IMR-90 (cell line): ENCODE results near the gene SPPL2B. TPM values are rescaled to one million over a fixed set of nuclear protein-coding genes. Genes with fewer than 3 reads are reported as not detected.

ENCODE experiments used
- ATAC-seq: fragments of 200-7000 bp; cut with Tn5 transposase; 2 replicates; pipeline ENCODE4 v1.9.1; 2020; ENCODE audit warnings: low read depth, mild to moderate bottlenecking, moderate library complexity
- BruUV-seq: library from RNA; stranded (reverse); fragments of 400-500 nt; replicated peaks from 2 replicates; lab custom pipeline; 2021; lab: Mats Ljungman, UMichigan
- CTCF ChIA-PET: fragments of 300-600 bp; formaldehyde crosslinking; extraction: SDS; loops from one replicate; lab custom pipeline; 2021; ENCODE audit warnings: antibody characterized with exemption; lab: Yijun Ruan, JAX
- POLR2A ChIA-PET: fragments of 300-600 bp; sonication (Branson Sonifier 250); formaldehyde crosslinking; loops from one replicate; lab custom pipeline; 2022; ENCODE audit warnings: antibody characterized with exemption; ENCODE audit not compliant: unreplicated experiment; lab: Charles Lee
- DNase-seq: peaks from one replicate; pipeline ENCODE4 v3.0.0; 2013
- H2AFZ ChIP-seq: replicated peaks from 2 replicates; pipeline ENCODE3; 2013; ENCODE audit warnings: low read length, mild to moderate bottlenecking; ENCODE audit not compliant: poor library complexity
- H2AK5ac ChIP-seq: 2 replicates; pipeline ENCODE4 v1.6.1; 2013; ENCODE audit warnings: low read depth, low read length, inconsistent platforms
- H2AK9ac ChIP-seq: replicated peaks from 2 replicates; pipeline ENCODE3; 2013; ENCODE audit warnings: mild to moderate bottlenecking, low read depth, low read length, moderate library complexity; ENCODE audit not compliant: poor library complexity
- H2BK120ac ChIP-seq: 2 replicates; pipeline ENCODE4 v1.6.1; 2013; ENCODE audit warnings: low read depth, low read length, inconsistent platforms
- H2BK15ac ChIP-seq: 3 replicates; pipeline ENCODE4 v1.6.1; 2013; ENCODE audit warnings: low read depth, low read length, inconsistent platforms
- H2BK20ac ChIP-seq: 2 replicates; pipeline ENCODE4 v1.6.1; 2013; ENCODE audit warnings: low read depth, mild to moderate bottlenecking, inconsistent platforms, low read length, moderate library complexity
- H2BK5ac ChIP-seq: 2 replicates; pipeline ENCODE4 v1.6.1; 2013; ENCODE audit warnings: mild to moderate bottlenecking, low read depth, low read length, inconsistent platforms; ENCODE audit not compliant: poor library complexity, severe bottlenecking
- H3K14ac ChIP-seq: replicated peaks from 2 replicates; pipeline ENCODE4 v1.6.1; 2013; ENCODE audit warnings: low read depth, low read length, inconsistent platforms
- H3K18ac ChIP-seq: 2 replicates; pipeline ENCODE4 v1.6.1; 2013; ENCODE audit warnings: low read depth, low read length, control low read depth
- H3K23ac ChIP-seq: 2 replicates; pipeline ENCODE4 v1.6.1; 2013; ENCODE audit warnings: low read depth, low read length, inconsistent platforms
- H3K27ac ChIP-seq: 2 replicates; pipeline ENCODE4 v1.5.1; 2013; ENCODE audit warnings: mild to moderate bottlenecking, control low read depth, low read length; ENCODE audit not compliant: insufficient read depth
- H3K27me3 ChIP-seq: 2 replicates; pipeline ENCODE4 v1.6.1; 2013; ENCODE audit warnings: low read length; ENCODE audit not compliant: control insufficient read depth, insufficient read depth
- H3K36me3 ChIP-seq: 2 replicates; pipeline ENCODE4 v1.6.1; 2013; ENCODE audit warnings: low read length, mixed read lengths; ENCODE audit not compliant: control insufficient read depth, insufficient read depth
- H3K4ac ChIP-seq: 2 replicates; pipeline ENCODE4 v1.6.1; 2013; ENCODE audit warnings: low read depth, low read length, inconsistent platforms
- H3K4me1 ChIP-seq: 2 replicates; pipeline ENCODE4 v1.6.1; 2013; ENCODE audit warnings: low read length, mixed read lengths; ENCODE audit not compliant: control insufficient read depth, insufficient read depth
- H3K4me2 ChIP-seq: 2 replicates; pipeline ENCODE4 v1.6.1; 2013; ENCODE audit warnings: low read depth, mild to moderate bottlenecking, control low read depth, low read length, moderate library complexity
- H3K4me3 ChIP-seq: 2 replicates; pipeline ENCODE4 v1.5.1; 2013; ENCODE audit warnings: low read depth, mild to moderate bottlenecking, control low read depth, low read length, moderate library complexity; ENCODE audit not compliant: insufficient read depth
- H3K56ac ChIP-seq: 2 replicates; pipeline ENCODE4 v1.6.1; 2013; ENCODE audit warnings: low read length, inconsistent platforms; ENCODE audit not compliant: insufficient read depth; ENCODE audit errors: extremely low read depth
- H3K79me1 ChIP-seq, 2 experiments: 2 replicates each; pipeline ENCODE4 v1.6.1; 2013; ENCODE audit warnings: low read length in 2 of 2, inconsistent platforms in 1 of 2, low read depth in 1 of 2
- H3K9ac ChIP-seq: 2 replicates; pipeline ENCODE4 v1.6.1; 2013; ENCODE audit warnings: low read depth, low read length, control low read depth
- H3K9me1 ChIP-seq: 2 replicates; pipeline ENCODE4 v1.6.1; 2013; ENCODE audit warnings: low read length, inconsistent platforms; ENCODE audit not compliant: insufficient read depth
- H3K9me3 ChIP-seq: 2 replicates; pipeline ENCODE4 v1.6.1; 2013; ENCODE audit warnings: low read length; ENCODE audit not compliant: control insufficient read depth, insufficient read depth
- H4K20me1 ChIP-seq: 2 replicates; pipeline ENCODE4 v1.6.1; 2013; ENCODE audit warnings: low read length, inconsistent platforms; ENCODE audit not compliant: insufficient read depth
- H4K5ac ChIP-seq: 2 replicates; pipeline ENCODE4 v1.6.1; 2013; ENCODE audit warnings: mild to moderate bottlenecking, low read depth, low read length, control low read depth
- H4K8ac ChIP-seq, 2 experiments: 2 replicates each; pipeline ENCODE4 v1.6.1; 2013; ENCODE audit warnings: low read depth in 2 of 2, low read length in 2 of 2, control low read depth in 1 of 2, inconsistent platforms in 1 of 2
- H4K91ac ChIP-seq: 2 replicates; pipeline ENCODE4 v1.6.1; 2013; ENCODE audit warnings: low read depth, low read length, inconsistent platforms; ENCODE audit not compliant: insufficient read depth
- BHLHE40 ChIP-seq: fragments of 150-350 bp; IDR thresholded peaks from 2 replicates; pipeline ENCODE4 v1.6.1; 2016; ENCODE audit warnings: mild to moderate bottlenecking, low read depth, low read length
- CEBPB ChIP-seq: IDR thresholded peaks from 2 replicates; pipeline ENCODE4 v1.6.1; 2012; ENCODE audit warnings: low read depth, low read length, improper control_type of control experiment
- CHD1 ChIP-seq: IDR thresholded peaks from 2 replicates; pipeline ENCODE4 v1.6.1; 2012; ENCODE audit warnings: low read depth, low read length, improper control_type of control experiment
- ELK1 ChIP-seq: fragments of 150-350 bp; IDR thresholded peaks from 2 replicates; pipeline ENCODE4 v1.6.1; 2016; ENCODE audit warnings: low read depth, mild to moderate bottlenecking, low read length, moderate library complexity, borderline replicate concordance
- FOS ChIP-seq: fragments of 150-350 bp; IDR thresholded peaks from 2 replicates; pipeline ENCODE4 v1.6.1; 2016; ENCODE audit warnings: low read depth, low read length
- MAZ ChIP-seq: IDR thresholded peaks from 2 replicates; pipeline ENCODE4 v1.6.1; 2012; ENCODE audit warnings: low read depth, mild to moderate bottlenecking, low read length, improper control_type of control experiment, moderate library complexity, borderline replicate concordance
- MXI1 ChIP-seq: IDR thresholded peaks from 2 replicates; pipeline ENCODE4 v1.6.1; 2012; ENCODE audit warnings: low read depth, mild to moderate bottlenecking, low read length, moderate library complexity, borderline replicate concordance
- NFE2L2 ChIP-seq: fragments of 150-350 bp; IDR thresholded peaks from 2 replicates; pipeline ENCODE4 v1.6.1; 2016; ENCODE audit warnings: low read depth, mild to moderate bottlenecking, low read length
- POLR2A ChIP-seq: IDR thresholded peaks from 2 replicates; pipeline ENCODE4 v1.6.1; 2012; ENCODE audit warnings: mild to moderate bottlenecking, low read depth, low read length
- RAD21 ChIP-seq: IDR thresholded peaks from 2 replicates; pipeline ENCODE4 v1.6.1; 2012; ENCODE audit warnings: low read length, improper control_type of control experiment
- SMC3 ChIP-seq: fragments of 150-350 bp; IDR thresholded peaks from 2 replicates; pipeline ENCODE4 v1.6.1; 2016; ENCODE audit warnings: low read depth, mild to moderate bottlenecking, antibody characterized with exemption, low read length, moderate library complexity
- USF2 ChIP-seq: fragments of 150-350 bp; IDR thresholded peaks from 2 replicates; pipeline ENCODE4 v1.6.1; 2017; ENCODE audit warnings: mild to moderate bottlenecking, antibody characterized with exemption, low read length, low read depth
- WGBS, 2 experiments: methylation state at CpG; one replicate each; pipeline versions ENCODE4 v1.1.5 to v1.1.7; 2013; ENCODE audit warnings: missing lambda C conversion rate in 2 of 2; ENCODE audit not compliant: insufficient read length in 1 of 2; ENCODE audit errors: extremely low coverage in 2 of 2; 5-methylcytosine and 5-hydroxymethylcytosine counted together
- dilution Hi-C: fragments of 300-500 bp; cut with HindIII; formaldehyde crosslinking; loops from one replicate; pipeline ENCODE4 v1.14.3; 2018; ENCODE audit warnings: low sequenced_read_pairs; ENCODE audit not compliant: unreplicated experiment
- in situ Hi-C: fragments of 300-500 bp; cut with MboI; formaldehyde crosslinking; loops from 3 replicates; pipeline ENCODE4 v1.14.3; 2019; ENCODE audit warnings: low sequenced_read_pairs, inconsistent platforms, mixed read lengths
- intact Hi-C: fragments of 100-400 bp; cut with micrococcal nuclease; formaldehyde crosslinking; loops from 2 replicates; pipeline ENCODE4 v1.10.0; 2022
- polyA plus RNA-seq, 3 experiments: library from polyadenylated mRNA; depleted of rRNA; stranded (reverse); fragments of >200 nt; gene quantifications; 2 replicates each; pipeline ENCODE4 v1.2.3, GENCODE V29; 2012; ENCODE audit warnings: low replicate concordance in 1 of 3
- total RNA-seq: library from RNA; depleted of rRNA; stranded (reverse); fragments of >200 nt; gene quantifications from 2 replicates; pipeline ENCODE4 v1.2.3, GENCODE V29; 2012

SPPL2B gene
- total and polyA plus RNA-seq, 2 of the 4 experiments (the other 2 are of a cell fraction), result 3.4 to 45.7 TPM

- H3K4ac ChIP-seq, result no peak overlapping the region
- H3K18ac ChIP-seq, result no peak overlapping the region
- no peak overlapping the region for H2AK5ac ChIP-seq
- H2BK20ac ChIP-seq, result no peak overlapping the region
- peak overlapping the region; percentile 11 for H2AFZ ChIP-seq
- H3K4me3 ChIP-seq, result no peak overlapping the region
- dilution Hi-C loops (no loop called here), intact Hi-C loops (no loop called here), in situ Hi-C loops (no loop called here)
- no peaks in the 10 kb centered on the region for H3K9me1 ChIP-seq
- POLR2A ChIA-PET, result no interaction called here
- no peak overlapping the region for H4K5ac ChIP-seq
- H4K91ac ChIP-seq, result no peak overlapping the region
- no peaks in the 10 kb centered on the region for H3K4me1 ChIP-seq
- TF ChIP-seq POLR2A, result no peak
- no peak for TF ChIP-seq FOS
- no peak for TF ChIP-seq SMC3
- no peak for TF ChIP-seq USF2
- no peak for TF ChIP-seq CEBPB
- no peak for TF ChIP-seq MXI1
- no peak for TF ChIP-seq BHLHE40
- TF ChIP-seq MAZ, result no peak
- no peak for TF ChIP-seq CHD1
- TF ChIP-seq NFE2L2, result no peak
- no peak for TF ChIP-seq ELK1
- TF ChIP-seq RAD21, result no peak
- H2BK15ac ChIP-seq, result no peak overlapping the region
- H2BK120ac ChIP-seq, result no peak overlapping the region
- peaks cover 40% of the 10 kb centered on the region for H3K36me3 ChIP-seq
- H3K14ac ChIP-seq, result no peak overlapping the region
- H3K27ac ChIP-seq, result no peak overlapping the region
- H3K79me1 ChIP-seq, result 0 out of 4 replicates have a peak, but pooled peaks cover 0 to under 1% of the 10 kb centered on the region in 2 experiments
- no peak overlapping the region for H2BK5ac ChIP-seq
- H3K56ac ChIP-seq, result no peak overlapping the region
- no peak overlapping the region for H3K9ac ChIP-seq
- no TSS peak for BruUV-seq
- H3K9me3 ChIP-seq, result no peaks in the 10 kb centered on the region
- 100% methylated on average over 1 of the region's 24 CpGs; no CpG with 5 or more reads in 1 of the 2 experiments for WGBS, 2 experiments
- DNase-seq, result no peak
- no peak overlapping the region for H2AK9ac ChIP-seq
- CTCF ChIA-PET, result no interaction called here
- H3K4me2 ChIP-seq, result no peak overlapping the region
- no peak for ATAC-seq
- H4K20me1 ChIP-seq, result no peaks in the 10 kb centered on the region
- H3K23ac ChIP-seq, result no peak overlapping the region
- no peak overlapping the region for H4K8ac ChIP-seq
- no peaks in the 10 kb centered on the region for H3K27me3 ChIP-seq
These were observed 15.9 kb downstream of the SPPL2B start for GRCh38 chr19:2344381-2344870.
